GM18870 (cell line): ENCODE measurements around the gene EPAS1.

ENCODE experiments used
- ATAC-seq: cut with Tn5 transposase; IDR thresholded peaks from one replicate; pipeline ENCODE4 v1.9.1; 2021; ENCODE audit warnings: moderate library complexity; ENCODE audit not compliant: unreplicated experiment

EPAS1 gene

DNA sequence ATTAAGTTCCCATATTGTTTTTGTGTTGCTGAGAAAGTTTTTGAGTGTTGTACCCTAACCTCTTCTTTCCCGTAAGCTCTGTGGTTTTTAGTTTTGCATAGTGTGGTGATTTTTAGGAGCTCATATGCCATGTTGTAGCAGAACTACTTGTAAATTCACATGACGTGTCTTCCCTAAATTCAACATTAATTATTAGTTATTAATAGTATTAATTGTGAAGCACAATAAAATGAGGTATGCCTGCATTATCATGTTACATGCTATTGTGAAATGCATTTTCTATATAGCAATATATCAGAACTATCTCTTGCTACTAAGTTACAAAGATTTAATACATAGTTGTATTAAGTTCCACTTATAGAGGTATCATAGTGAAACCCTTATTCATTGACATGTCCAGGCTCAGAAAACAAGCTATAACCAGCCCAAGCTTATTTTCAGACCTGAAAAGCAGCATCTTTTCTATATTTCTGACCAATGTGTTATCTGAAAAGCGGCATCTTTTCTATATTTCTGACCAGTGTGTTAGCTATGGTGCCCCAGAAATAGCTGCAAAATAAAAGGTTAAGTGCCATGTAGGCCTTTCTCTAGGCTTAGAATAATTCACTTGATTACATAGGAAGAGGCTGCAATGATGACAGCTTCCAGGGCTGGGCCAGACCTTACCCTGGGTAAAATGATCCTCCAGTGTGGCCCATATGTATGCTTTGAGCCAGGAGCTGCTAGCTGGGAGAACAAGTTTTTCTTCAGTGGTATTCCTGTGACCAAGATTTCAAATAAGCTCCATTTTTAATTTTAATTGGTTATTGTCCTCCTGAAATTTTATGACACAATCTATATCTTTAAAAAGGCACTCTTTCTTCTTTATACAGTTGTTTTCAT lies 21.6 kb downstream of the EPAS1 start:
- no peak for ATAC-seq

DNA sequence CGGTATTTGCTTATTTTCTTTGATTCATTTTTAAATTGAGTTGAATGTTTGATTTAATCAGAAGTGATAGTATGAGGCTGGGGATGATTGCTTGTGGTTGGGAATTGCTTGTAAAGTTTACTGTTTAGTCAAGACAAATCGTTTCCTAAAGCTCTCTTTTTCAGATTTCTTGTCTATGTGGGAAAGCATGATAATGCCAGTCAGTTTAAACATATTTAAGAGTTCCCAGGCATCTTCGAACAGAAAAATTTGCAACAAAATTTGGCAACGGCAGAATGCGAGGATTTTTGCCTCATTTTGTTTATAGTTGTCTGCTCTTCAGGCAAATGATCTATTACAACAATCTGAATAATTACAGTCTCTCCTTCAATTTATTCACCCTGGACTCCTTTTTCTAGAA lies 22.5 kb downstream of the EPAS1 start:
- ATAC-seq = no peak

DNA sequence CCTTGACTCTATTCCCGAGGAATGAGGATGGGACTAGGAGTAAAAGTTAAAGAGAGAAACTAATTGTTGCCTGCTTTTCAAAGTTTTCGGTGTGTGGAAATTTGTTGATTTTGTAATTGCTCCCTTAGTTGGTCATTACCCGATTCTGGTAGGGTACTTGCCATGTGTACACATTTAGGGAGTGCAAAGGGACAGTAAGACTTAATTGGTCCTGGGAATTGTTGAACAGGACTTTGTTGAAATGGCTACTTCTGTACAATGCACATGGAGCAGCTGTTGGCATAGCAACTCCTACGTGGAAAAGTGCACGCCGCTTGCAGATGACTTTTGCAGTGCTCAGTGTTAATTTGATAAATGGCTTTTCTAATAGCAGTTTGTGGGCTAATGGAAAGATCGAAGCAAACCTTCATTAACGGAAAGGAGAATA lies 22.9 kb downstream of the EPAS1 start:
- ATAC-seq = no peak

DNA sequence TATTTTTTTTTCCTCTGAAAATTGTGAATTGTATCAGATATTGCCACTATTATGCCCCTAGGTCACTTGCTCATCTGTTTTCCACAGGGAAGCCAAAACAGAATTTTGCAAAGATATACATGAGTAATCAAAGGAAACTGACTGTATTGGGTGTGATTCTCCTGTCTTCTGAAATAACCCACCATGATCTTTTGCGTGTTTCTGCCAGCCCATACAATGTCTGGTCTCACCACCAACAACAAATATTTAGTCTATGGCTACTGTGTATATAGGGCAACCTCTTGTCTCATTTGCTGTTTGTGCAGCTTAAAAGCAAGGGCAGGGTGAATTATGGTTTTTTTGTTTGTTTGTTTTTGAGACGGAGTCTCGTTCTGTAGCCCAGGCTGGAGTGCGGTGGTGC lies 26.5 kb downstream of the EPAS1 start:
- no peak for ATAC-seq

DNA sequence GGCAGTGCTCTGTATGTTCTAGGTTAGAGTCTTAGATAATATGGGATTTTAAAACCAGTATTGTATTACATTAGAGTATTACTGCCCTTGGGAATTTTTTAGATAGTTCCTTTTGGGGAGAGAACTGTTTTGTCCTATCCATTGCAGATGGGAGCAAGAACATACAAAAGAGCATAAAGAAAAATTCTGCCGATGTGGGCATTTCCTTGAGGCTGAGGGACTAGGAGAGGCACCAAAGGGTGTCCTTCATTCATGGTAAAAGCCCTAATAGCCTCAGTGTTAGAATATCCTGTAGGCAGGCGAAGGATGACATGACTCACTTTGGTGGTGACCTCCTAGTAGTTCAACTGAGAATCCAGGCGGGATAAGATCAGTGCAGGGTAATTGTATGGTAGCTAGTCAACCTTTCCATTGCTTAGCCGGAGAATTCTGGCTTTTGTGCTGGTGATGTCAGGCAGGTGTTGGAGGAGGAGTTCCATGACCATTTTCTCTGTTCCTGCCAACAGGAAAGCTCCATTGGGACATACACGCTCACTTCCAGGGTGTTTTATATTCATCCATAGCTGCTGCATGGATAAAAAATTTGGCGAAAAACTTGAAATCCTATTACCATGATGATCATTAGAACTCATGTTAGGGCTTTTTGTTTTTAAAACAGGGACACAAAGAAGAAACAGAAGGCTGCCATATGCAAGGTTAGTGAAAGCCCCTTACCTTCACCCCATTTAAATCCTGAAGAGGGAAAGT lies 28.1 kb downstream of the EPAS1 start:
- ATAC-seq = no peak

- ATAC-seq = no peak
Observed at GRCh38 chr2:46326231-46326980, 29.2 kb downstream of the EPAS1 start.

GRCh38 chr2:46327627-46328026 lies 30.4 kb downstream of the EPAS1 start:
- ATAC-seq = no peak

- ATAC-seq = no peak
Observed at GRCh38 chr2:46328291-46328690, 31.1 kb downstream of the EPAS1 start.

DNA sequence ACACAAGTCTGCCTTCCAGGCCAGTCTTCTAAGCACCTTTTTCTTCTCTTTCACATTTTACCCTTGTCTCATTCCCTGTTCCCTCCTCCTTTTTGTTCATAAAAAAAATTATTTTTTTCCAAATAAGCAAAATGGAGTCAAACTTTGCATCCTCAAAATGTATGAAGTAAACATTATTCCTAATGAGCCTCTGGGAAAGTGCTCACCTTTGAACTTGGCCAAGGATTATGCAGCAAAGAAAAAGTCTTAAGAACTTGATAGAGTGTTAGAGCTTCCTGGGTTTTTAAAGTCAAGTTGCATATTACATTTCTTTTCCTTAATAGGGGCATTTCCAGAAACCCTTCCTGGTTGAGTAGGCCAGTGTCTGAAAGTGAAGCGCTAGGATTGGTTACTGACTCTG lies 31.6 kb downstream of the EPAS1 start:
- no peak for ATAC-seq

DNA sequence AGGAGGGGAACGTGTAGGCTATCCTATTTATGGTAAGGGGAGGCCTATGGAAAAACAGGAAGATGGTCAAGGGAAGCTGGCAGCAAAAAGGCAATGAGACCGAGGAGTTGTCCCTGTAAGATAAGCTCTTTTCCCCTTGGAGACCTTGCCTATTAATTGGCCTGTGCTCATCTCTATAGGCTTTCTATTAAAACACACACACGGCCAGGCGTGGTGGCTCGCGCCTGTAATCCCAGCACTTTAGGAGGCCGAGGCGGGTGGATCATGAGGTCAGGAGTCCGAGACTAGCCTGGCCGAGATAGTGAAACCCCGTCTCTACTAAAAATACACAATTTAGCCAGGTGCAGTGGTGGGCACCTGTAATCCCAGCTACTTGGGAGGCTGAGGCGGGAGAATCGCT lies 32.1 kb downstream of the EPAS1 start:
- no peak for ATAC-seq

- no peak for ATAC-seq
Observed at GRCh38 chr2:46329803-46330775, 32.9 kb downstream of the EPAS1 start.

- no peak for ATAC-seq
Observed at GRCh38 chr2:46331109-46331766, 34.0 kb downstream of the EPAS1 start.

- ATAC-seq = no peak
Observed at GRCh38 chr2:46332686-46333281, 35.6 kb downstream of the EPAS1 start.

GRCh38 chr2:46333912-46334311 lies 36.7 kb downstream of the EPAS1 start:
- ATAC-seq = no peak

- ATAC-seq = no peak
Observed at GRCh38 chr2:46334389-46335271, 37.4 kb downstream of the EPAS1 start.

- no peak for ATAC-seq
Observed at GRCh38 chr2:46335391-46336282, 38.4 kb downstream of the EPAS1 start.

DNA sequence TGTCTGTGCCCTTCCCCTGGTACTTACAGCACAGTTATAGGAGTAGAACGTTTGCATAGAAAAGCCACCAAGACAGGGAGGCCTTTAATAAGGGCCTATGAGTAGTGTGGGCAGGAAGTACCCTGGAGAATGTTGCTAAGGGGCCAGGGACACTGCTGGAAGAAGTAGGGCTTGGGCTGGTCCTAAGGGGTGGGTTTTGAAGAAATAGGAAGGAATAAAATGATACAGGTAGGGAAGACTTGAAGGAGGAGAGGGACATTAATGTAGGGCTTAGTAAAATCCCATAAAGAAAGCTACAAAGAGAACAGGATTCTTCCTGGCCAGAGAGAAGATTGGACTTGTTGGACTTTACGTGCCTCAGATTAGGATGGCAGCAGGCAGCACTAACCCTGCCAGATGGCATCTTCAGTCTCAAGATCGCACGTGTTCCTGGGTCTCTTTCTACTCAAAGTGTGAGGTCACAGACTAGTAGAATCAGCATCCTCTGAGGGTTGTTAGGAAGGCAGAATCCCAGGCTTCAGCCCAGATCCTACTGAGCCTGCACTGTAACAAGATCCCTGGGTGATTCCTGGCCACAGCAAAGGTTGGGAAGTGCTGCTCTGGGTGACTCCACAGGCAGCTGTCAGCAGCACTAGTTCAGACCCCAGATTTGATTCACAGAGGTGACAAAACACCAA lies 39.2 kb downstream of the EPAS1 start:
- no peak for ATAC-seq
